ENCODE measurements around the gene MGAT3.

- no peak for TF ChIP-seq ZNF433 (tag by site-specific recombination; IDR thresholded peaks at IDR 0.05; ENCODE audit: low read depth)
- TF ChIP-seq, protein P1, sequence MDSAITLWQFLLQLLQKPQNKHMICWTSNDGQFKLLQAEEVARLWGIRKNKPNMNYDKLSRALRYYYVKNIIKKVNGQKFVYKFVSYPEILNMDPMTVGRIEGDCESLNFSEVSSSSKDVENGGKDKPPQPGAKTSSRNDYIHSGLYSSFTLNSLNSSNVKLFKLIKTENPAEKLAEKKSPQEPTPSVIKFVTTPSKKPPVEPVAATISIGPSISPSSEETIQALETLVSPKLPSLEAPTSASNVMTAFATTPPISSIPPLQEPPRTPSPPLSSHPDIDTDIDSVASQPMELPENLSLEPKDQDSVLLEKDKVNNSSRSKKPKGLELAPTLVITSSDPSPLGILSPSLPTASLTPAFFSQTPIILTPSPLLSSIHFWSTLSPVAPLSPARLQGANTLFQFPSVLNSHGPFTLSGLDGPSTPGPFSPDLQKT (IDR thresholded peaks at IDR 0.05; ENCODE audit: borderline replicate concordance, low read depth, low read length) = no peak
- no peak for TF ChIP-seq ZNF274 (IDR thresholded peaks at IDR 0.05; ENCODE audit: low read length)
- TF ChIP-seq ZNF274 (tag by site-specific recombination; IDR thresholded peaks at IDR 0.05; ENCODE audit: borderline replicate concordance) = no peak
Measured at GRCh38 chr22:39444937-39445465, 11.8 kb upstream of the MGAT3 start.
